NCI-H2029 treated with DMSO at 0.1 percent for 48 hours (cell line): ENCODE data around the gene ANAPC2.

ENCODE experiments used
- DNase-seq: peaks from one replicate; lab custom pipeline; 2025; lab: John Stamatoyannopoulos, UW

ANAPC2 gene

GRCh38 chr9:137227054-137227852, 38.9 kb upstream of the ANAPC2 start, which contains the start of gene RNF224:
TSS of gene RNF224 (plus strand) at chr9:137227502. CDS start at chr9:137228336, 834 bp downstream.
- peak; percentile 35 for DNase-seq

GRCh38 chr9:137226338-137227053, 38.1 kb upstream of the ANAPC2 start:
- DNase-seq, result no peak

GRCh38 chr9:137225699-137226331, 37.5 kb upstream of the ANAPC2 start:
- no peak for DNase-seq

GRCh38 chr9:137224830-137225694, 36.7 kb upstream of the ANAPC2 start, which contains the start of gene CYSRT1:
TSS of gene CYSRT1 (plus strand) at chr9:137225174. CDS start at chr9:137225622, 448 bp downstream.
- no peak for DNase-seq

- DNase-seq, result peak; percentile 91
These were observed 35.0 kb upstream of the ANAPC2 start for GRCh38 chr9:137223078-137223970.

GRCh38 chr9:137222190-137223077, 34.1 kb upstream of the ANAPC2 start, which contains the start of gene RNF208:
TSS of gene RNF208 (minus strand) at chr9:137222240. CDS start at chr9:137221212, 1,028 bp downstream.
- DNase-seq, result no peak

GRCh38 chr9:137221506-137222111, 33.2 kb upstream of the ANAPC2 start:
- DNase-seq, result no peak

GRCh38 chr9:137221095-137221505, 32.7 kb upstream of the ANAPC2 start:
- DNase-seq, result no peak

GRCh38 chr9:137220317-137221094, 32.1 kb upstream of the ANAPC2 start:
- DNase-seq, result no peak

- DNase-seq, result no peak
These were observed 31.5 kb upstream of the ANAPC2 start for GRCh38 chr9:137219757-137220316.

GRCh38 chr9:137218754-137219271, 30.5 kb upstream of the ANAPC2 start:
- no peak for DNase-seq

- no peak for DNase-seq
These were observed 29.9 kb upstream of the ANAPC2 start for GRCh38 chr9:137218212-137218753.

- peak; percentile 60 for DNase-seq
These were observed 29.2 kb upstream of the ANAPC2 start for GRCh38 chr9:137217276-137218211.

- DNase-seq, result no peak
These were observed 28.0 kb upstream of the ANAPC2 start for GRCh38 chr9:137216188-137216965.
